Activated CD8-positive, alpha-beta memory T cell treated with anti-CD3 and anti-CD28 coated beads for 24 hours (primary cell): ENCODE results near the gene MGAT5.

Experiments used
- DNase-seq: peaks from one replicate; pipeline ENCODE4 v3.0.0-alpha.2; 2020

Gene MGAT5

GRCh38 chr2:134433979-134434378, 180.1 kb downstream of the MGAT5 start:
- no peak for DNase-seq

- DNase-seq = no peak
These were observed 181.6 kb downstream of the MGAT5 start for GRCh38 chr2:134435505-134435904.

- no peak for DNase-seq
These were observed 182.1 kb downstream of the MGAT5 start for GRCh38 chr2:134435936-134436335.

DNA sequence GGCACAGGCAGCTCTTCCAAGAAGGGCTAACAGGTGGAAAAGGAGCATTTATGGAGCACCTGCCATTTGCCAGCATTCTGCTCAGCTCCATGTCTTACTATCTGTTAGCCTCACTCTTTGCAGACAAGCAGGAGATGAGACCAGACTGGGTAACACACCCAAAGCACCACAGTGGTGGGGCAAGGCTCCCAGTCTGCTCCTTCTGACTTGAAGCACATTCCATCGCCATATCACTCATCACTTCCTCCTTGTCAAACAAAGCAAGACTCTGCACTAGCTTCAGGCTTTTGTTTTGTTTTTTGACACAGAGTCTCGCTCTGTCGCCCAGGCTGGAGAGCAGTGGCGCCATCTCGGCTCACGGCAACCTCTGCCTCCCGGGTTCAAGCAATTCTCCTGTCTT, 182.8 kb downstream of the MGAT5 start:
- no peak for DNase-seq

GRCh38 chr2:134438371-134438770, 184.5 kb downstream of the MGAT5 start:
- DNase-seq = no peak

DNA sequence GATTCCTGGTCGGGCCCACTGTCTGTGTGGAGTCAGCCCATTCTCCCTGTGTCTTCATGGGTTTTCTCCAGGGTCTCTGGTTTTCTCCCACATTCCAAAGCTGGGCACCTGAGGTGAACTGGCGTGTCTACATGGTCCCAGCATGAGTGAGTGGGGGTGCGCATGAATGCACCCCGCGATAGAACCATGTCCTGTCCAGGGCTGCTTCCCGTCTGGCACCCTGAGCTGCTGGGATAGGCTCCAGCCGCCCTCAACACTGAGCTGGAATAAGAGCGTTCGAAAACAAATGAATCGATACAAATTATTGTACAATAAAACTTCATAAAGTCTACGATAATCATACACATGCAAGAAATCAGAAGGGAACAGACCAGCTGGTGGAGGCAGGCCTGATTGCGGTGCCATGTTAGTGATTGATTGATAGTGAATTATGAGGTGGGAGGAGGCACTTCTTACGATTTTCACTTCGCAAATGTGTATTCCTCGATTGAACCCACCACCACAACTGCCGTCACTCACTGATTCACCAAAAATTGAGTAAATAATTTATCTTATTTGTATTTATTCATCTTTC, 186.6 kb downstream of the MGAT5 start:
- DNase-seq = no peak

- no peak for DNase-seq
These were observed 187.4 kb downstream of the MGAT5 start for GRCh38 chr2:134441153-134441863.

- no peak for DNase-seq
These were observed 190.1 kb downstream of the MGAT5 start for GRCh38 chr2:134443814-134444480.

DNA sequence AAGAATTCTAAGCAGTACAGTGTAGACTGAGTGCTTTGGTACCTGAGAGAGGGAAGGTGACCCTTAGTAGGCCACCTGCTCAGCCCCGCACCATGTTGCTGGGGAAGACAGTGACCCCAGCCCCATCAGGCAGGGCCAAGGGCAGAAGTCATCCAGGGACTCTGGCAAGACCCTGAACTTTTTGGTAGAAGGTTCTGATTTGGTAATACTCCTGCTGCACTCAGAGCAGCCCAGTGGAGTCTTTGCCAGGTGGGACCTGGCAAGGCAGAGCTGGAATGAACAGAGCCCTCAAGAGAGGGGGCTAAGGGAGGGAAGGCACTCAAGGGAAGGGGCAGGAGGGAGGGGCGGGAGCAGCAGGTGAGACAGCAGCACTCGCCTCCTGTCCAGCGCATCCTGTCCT, 191.2 kb downstream of the MGAT5 start:
- DNase-seq = no peak

DNA sequence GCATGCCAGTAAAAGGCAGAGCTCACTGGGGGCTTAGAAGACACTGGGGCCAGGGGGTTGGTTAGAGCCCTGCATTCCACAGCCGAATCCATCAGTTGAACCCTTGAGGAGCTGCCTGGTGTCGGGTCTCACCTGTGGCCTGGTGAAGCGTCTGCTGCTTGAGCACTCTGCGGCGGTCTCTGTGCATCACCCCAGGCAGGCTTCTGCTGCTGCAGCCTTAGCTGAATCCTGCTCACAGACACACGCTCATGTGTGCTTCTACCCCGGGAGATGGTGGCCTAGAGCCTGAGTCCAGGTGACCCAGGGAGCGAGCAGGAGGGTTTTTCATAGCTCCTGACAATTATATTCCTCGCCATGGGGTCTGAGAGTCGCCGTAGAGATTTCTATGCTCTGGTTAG, 192.1 kb downstream of the MGAT5 start:
- no peak for DNase-seq

GRCh38 chr2:134446383-134447017, 192.6 kb downstream of the MGAT5 start:
- no peak for DNase-seq

- no peak for DNase-seq
These were observed 193.8 kb downstream of the MGAT5 start for GRCh38 chr2:134447669-134448068.

DNA sequence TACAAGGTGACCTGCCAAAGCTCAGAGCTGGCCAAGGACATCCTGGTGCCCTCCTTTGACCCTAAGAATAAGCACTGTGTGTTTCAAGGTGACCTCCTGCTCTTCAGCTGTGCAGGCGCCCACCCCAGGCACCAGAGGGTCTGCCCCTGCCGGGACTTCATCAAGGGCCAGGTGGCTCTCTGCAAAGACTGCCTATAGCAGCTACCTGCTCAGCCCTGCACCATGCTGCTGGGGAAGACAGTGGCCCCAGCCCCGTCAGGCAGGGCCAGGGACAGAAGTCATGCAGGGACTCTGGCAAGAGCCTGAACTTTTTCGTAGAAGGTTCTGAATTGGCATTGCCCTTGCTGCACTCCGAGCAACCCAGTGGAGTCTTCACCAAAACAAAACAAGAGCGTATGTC, 194.8 kb downstream of the MGAT5 start:
- DNase-seq = no peak

DNA sequence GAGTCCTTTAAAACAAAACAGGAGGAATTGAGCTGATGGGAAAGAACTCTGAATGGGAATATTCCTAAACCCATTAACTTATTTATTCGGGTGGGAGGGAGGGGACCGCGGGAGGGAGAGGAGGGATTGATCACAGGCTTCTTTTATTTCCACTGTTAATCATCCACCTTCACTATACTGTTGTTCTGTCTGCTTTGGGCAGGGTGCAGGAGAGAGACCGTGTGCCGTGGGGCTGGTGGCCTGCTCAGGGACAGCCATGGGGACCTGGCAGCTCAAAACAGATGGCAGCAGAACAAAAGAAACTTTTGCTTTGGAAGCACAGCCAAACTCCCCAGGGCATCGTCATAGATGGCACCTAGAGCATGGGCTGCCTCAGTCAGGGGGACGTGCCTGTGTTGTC, 195.3 kb downstream of the MGAT5 start:
- no peak for DNase-seq

GRCh38 chr2:134449751-134450513, 196.1 kb downstream of the MGAT5 start:
- no peak for DNase-seq

DNA sequence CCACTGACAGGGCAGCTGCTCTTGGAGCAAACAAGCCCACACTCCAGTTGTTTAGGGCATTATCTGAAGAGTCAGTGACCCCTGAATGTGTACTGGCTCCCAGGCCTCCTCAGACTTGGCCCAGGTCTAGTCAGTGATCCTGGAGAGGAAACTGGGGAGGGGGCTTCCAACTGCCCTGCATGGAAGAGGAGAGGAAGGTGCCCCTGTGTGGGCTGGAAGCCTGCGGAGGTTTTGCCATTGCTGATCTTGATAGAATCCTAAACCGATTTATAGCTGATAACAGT, 197.4 kb downstream of the MGAT5 start:
- no peak for DNase-seq

- DNase-seq = no peak
These were observed 198.3 kb downstream of the MGAT5 start for GRCh38 chr2:134452042-134452733.

DNA sequence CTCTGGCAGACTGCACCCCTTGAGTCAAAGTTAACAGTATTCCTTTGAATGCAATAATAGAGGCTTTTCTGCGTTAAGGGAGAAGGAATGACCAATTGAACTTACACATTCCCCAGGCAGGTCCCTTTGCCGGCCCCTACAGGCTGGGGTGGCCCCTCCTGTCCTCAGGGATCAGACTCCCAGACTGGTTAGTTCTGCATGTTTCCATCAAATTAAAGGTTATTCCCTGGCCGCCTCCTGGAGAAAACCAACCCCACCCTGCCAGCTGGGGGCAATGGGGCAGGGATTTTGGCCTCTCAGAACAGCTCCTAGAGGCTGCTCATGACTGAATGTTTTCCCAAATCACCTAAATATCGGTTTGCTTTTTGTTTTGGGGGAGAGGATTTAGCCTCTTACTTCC, 199.6 kb downstream of the MGAT5 start:
- no peak for DNase-seq

DNA sequence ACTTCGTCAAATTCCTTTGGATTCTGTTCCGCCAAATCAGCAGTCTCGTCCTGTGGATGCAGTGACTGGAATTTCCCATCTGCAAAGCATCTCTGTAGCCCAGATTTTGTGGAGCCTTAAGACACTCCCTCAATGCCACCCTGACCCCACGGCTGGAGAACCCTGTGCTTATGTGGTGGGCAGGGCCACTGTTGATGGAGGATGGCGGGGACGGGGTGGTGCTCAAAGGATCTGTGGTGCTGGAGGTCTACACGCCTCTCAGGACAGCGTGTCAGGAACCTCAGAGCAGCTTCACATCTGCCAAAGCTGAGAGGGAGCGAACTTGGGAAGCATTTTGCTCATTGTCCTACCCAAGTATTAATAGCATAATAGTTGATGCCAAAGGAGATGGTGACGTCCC, 200.1 kb downstream of the MGAT5 start:
- DNase-seq = no peak

GRCh38 chr2:134454426-134454825, 200.6 kb downstream of the MGAT5 start:
- no peak for DNase-seq

DNA sequence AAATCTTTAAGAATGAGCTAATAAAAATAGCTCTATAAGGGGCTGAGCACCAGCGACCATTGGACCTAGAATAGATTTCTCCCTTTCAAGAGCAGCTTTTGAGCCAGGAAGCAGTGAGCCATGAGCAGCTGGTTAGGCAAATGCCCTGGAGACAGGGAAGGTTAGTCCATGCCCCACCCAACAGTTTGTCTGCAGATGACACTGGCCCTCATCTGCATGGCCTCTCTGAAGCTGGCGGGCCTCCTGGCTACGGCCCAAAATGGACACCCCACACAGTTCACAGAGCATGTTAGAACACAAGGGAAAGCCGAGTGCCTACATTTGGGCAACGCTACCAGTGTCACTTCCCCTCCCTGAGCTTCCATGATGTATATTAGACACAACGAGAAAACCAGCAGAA, 201.1 kb downstream of the MGAT5 start:
- DNase-seq = no peak

GRCh38 chr2:134455426-134455825, 201.6 kb downstream of the MGAT5 start:
- no peak for DNase-seq

- no peak for DNase-seq
These were observed 203.5 kb downstream of the MGAT5 start for GRCh38 chr2:134457353-134457752.
